ENCODE data around the gene GP9. TPM values are rescaled to one million over a fixed set of nuclear protein-coding genes. Genes with fewer than 3 reads are reported as not detected.

The GP9 gene
- total and polyA plus RNA-seq, 9 of the 15 experiments (the other 6 are each of a cell fraction or from before 2014, with no cell fraction given) = not detected

- Histone ChIP-seq H3K27ac (ENCODE audit: extremely low read depth, low read depth, low read length) (no peak overlapping the region), H3K4me2 (ENCODE audit: insufficient read depth, low read length) (no peak overlapping the region), H3K9ac (ENCODE audit: insufficient read depth in 1 of 2, low read depth in 2 of 2, low read length in 2 of 2) (no peak overlapping the region), H3K4me1 (replicated peaks in 1 of 2; ENCODE audit: control insufficient read depth in 2 of 2, insufficient read depth in 2 of 2, low read length in 2 of 2) (peaks cover 28 to 42% of the 10 kb centered on the region in 2 experiments; a peak in 4 of 5 replicates), H3K79me2 (ENCODE audit: control insufficient read depth, insufficient read depth, low read length) (no peaks in the 10 kb centered on the region), H4K20me1 (replicated peaks; ENCODE audit: control insufficient read depth, insufficient read depth, low read length) (no peaks in the 10 kb centered on the region), H3K9me3 (replicated peaks; ENCODE audit: control insufficient read depth, insufficient read depth, low read depth, low read length) (no peaks in the 10 kb centered on the region), H2AFZ (ENCODE audit: low read depth, low read length) (no peak overlapping the region), H3K36me3 (ENCODE audit: control insufficient read depth, insufficient read depth, low read length) (no peaks in the 10 kb centered on the region), H3K27me3 (ENCODE audit: control insufficient read depth in 2 of 2, insufficient read depth in 2 of 2, low read length in 2 of 2) (no peaks in the 10 kb centered on the region), H3K4me3 (no peak overlapping the region), H3K9me1 (ENCODE audit: control insufficient read depth, insufficient read depth, low read length) (no peaks in the 10 kb centered on the region)
- ATAC-seq (no peak), FAIRE-seq (no peak), DNase-seq (ENCODE audit: extremely low read depth in 1 of 4, low spot score in 3 of 4) (no peak)
- no TSS peak for BruUV-seq (replicated peaks)
- CTCF ChIA-PET (ENCODE audit: low intra/inter-chr PET ratio) = no interaction called here
- in situ Hi-C loops (cut with MboI) = no loop called here
- WGBS (ENCODE audit: insufficient coverage, low coverage, missing lambda C conversion rate) = 51% methylated on average over 4 of the region's 4 CpGs
- TF ChIP-seq ZNF143 (CRISPR knock-in tag; IDR thresholded peaks at IDR 0.05) (no peak), CREB1 (IDR thresholded peaks at IDR 0.05) (no peak), CREB1 (CRISPR knock-in tag; IDR thresholded peaks at IDR 0.05) (no peak), POLR2B (IDR thresholded peaks at IDR 0.05; ENCODE audit: low read depth, partially characterized antibody) (no peak), ZNF263 (CRISPR knock-in tag; IDR thresholded peaks at IDR 0.05; ENCODE audit: borderline replicate concordance) (no peak), SETDB1 (IDR thresholded peaks at IDR 0.05; ENCODE audit: low read length) (no peak), SRSF1 (IDR thresholded peaks at IDR 0.05; ENCODE audit: low read depth, low read length) (no peak), ZNF583 (CRISPR knock-in tag; IDR thresholded peaks at IDR 0.05) (no peak), ETV1 (tag; conservative IDR thresholded peaks at IDR 0.05; ENCODE audit: low read depth) (no peak), ZNF518B (CRISPR knock-in tag; IDR thresholded peaks at IDR 0.05) (no peak), ZNF717 (CRISPR knock-in tag; IDR thresholded peaks at IDR 0.05) (no peak), RFX5 (IDR thresholded peaks at IDR 0.05; ENCODE audit: low read depth, low read length) (no peak), TCFL5 (CRISPR knock-in tag; conservative IDR thresholded peaks at IDR 0.05) (no peak), HNRNPK (IDR thresholded peaks at IDR 0.05; ENCODE audit: low read depth, low read length, poor library complexity, severe bottlenecking) (no peak), NEUROD1 (IDR thresholded peaks at IDR 0.05; ENCODE audit: borderline replicate concordance, low read depth, low read length, partially characterized antibody) (no peak)
- TF ChIP-seq, protein P1, sequence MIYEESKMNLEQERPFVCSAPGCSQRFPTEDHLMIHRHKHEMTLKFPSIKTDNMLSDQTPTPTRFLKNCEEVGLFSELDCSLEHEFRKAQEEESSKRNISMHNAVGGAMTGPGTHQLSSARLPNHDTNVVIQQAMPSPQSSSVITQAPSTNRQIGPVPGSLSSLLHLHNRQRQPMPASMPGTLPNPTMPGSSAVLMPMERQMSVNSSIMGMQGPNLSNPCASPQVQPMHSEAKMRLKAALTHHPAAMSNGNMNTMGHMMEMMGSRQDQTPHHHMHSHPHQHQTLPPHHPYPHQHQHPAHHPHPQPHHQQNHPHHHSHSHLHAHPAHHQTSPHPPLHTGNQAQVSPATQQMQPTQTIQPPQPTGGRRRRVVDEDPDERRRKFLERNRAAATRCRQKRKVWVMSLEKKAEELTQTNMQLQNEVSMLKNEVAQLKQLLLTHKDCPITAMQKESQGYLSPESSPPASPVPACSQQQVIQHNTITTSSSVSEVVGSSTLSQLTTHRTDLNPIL (CRISPR knock-in tag; IDR thresholded peaks at IDR 0.05) = no peak
- POLR2A ChIA-PET = interaction anchor here (0.6 kb wide), 1 partner anchor 894 kb away, joined by 4 read pairs; no protein-coding TSS in a partner anchor
- intact Hi-C loops (cut with micrococcal nuclease) = no loop called here
These were observed 2.0 kb upstream of the GP9 start for GRCh38 chr3:129058441-129059200.
